Fibroblast of gingiva (primary cell): ENCODE results near the gene GNAT2.

ENCODE experiments used
- DNase-seq: peaks from one replicate; pipeline ENCODE4 v3.0.0-alpha.2; 2011; ENCODE audit warnings: low read depth

GNAT2 gene

GRCh38 chr1:109627692-109628399 is 8.4 kb upstream of the GNAT2 start:
- no peak for DNase-seq

- no peak for DNase-seq
These were observed 7.4 kb upstream of the GNAT2 start for GRCh38 chr1:109626682-109627408.

DNA sequence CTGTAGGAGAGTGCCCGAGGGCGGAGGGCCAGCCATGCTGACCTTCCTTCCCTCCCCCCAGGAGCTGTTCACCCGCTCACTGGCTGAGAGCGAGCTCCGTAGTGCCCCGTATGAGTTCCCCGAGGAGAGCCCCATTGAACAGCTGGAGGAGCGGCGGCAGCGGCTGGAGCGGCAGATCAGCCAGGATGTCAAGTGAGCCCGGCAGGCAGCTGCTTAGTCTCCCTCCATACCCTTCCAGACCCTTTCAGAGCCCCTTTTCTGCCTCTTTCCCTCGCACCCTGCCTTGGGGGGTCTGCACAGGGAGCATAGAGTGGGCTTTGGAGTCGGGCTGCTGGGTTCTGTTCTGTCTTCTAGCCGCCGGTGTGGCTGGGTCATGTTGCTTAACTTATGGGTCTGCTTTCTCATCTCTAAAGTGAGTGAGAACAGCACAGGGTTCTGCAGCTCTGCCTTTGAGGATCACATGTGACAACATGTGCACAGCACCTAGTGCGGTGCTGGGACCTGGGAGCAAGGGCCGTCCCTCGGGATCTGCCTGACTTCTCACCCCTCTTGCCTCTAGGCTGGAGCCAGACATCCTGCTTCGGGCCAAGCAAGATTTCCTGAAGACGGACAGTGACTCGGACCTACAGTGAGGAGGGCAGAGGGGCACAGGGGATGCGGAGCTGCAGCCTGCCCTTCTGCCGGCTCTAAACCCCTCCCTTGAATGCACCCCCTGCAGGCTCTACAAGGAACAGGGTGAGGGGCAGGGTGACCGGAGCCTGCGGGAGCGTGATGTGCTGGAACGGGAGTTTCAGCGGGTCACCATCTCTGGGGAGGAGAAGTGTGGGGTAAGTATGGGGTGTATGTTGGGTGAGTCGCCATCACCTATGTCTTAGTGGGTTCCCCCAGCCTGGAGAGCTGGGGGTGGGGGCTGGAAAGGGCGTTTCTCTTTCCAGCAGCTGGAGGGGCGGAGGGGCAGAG is 6.5 kb upstream of the GNAT2 start:
- DNase-seq, result no peak

DNA sequence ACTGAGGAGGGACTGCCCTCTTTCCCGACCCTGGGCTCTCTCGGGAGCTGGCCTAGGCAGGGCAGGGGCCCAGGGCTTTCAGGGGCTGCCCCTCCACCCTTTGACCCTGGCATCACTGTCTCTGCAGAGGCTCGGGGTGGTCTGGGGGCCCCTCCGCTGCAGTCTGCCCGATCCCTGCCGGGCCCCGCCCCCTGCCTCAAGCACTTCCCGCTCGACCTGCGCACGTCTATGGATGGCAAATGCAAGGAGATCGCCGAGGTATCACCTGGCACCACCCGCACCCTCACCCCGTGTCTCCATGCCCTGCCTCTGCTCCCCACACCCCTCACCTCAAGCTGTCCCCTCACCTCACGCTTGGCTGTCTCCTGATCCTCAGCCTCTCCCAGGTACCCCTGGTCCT is 5.8 kb upstream of the GNAT2 start:
- no peak for DNase-seq

DNA sequence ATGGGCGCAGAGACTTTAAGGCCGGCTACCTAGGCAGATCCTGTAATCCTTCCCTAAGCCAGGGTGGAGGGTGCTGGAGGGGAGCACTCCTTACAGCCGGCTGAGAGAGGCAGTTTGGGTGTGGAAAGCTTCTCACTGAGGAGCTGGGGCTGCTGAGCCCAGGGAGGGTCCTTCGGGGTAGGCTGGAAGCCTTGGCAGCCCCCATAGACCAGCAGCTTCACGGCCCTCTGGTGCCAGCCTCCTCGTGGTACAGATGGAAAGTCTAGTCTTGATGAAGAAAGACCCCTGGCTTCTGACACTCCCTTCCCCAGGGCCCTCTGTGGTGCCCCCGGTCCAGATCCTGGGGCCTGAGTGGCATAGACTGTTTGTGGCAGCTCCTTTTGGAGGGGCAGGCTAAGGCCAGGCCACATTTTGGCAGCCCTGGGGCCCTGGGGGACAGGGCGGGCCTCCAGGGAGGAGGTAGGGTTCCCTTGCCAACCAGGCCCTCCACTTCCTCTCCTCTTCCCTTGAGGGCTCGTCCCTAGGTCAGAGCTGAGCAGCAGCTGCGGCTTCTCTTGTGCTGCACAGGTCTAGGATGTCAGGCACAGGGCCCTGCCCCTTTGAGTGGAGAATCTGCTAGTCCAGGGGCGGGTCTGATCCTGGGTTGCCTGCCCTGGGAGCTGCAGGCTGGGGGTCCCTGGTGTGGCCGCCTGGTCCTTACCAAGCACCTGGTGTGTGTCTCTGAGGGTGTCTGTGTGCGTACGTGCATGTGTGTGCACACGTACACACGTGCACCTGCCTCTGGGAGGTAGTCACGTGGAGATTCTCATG is 5.0 kb upstream of the GNAT2 start:
- DNase-seq, result no peak

DNA sequence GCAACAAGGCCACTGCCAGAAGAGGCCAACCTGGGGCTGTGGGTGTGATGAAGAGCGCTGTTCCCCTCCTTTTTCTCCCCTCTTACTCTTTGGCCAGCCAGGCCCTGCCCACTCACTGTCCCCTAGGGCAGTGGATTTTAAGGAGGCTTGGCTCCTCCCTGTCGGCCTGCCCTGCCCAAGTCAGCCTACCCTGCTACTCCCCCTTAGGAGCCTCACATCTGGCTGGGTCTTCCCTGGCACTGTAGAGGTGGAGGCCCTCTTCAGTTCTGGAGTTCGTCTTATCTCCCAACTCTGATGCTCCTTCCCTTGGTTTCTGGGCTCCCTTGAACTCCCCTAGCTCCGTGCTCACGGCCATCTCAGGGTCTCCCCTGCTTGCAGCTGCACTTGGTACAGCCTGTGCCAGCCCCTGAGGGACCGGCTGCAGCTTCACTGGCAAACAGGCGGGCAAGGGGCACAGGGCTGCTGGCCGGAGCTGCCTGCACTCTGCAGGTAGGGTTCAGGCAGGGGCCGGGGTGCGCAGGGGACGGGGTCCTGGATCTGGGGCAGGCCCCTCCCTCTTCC is 4.3 kb upstream of the GNAT2 start:
- peak; percentile 47 for DNase-seq

- no peak for DNase-seq
These were observed 3.5 kb upstream of the GNAT2 start for GRCh38 chr1:109622895-109623294.

DNA sequence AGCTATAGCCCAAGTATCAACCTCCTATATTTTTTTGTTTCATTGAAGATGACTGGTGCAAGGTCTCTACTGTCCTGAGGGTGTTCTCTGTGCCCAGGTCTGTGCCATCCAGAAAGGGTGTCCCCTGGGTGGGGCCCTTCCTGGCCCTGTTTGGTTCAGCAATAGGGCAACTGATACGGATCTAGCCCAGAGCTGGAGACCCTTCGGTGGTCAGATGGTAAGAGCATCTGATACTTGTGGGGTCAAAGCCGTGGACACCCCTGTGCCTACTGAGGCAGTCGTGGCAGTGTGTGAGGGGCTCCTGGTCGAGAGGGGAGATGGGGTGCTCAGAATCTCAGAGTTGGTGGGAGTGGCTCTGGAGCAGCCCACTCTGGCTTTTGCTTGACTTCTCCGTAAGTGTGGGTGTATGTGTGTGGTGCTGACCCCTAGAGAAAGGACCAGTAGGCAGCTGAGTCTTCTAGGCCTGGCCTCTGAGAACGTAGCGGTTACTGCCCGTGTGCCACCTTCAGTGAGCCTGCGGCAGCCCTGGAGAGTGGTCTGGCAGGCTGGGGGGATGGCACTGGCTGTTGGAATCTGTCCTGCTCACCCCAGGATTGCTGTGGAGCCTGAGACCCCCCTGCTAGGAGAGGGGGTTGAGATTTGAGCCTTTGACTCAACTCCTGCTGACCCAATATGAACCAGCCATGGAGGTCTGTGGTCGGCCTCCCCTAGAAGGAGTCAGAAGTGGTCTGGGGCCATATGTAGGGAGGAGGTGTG is 2.9 kb upstream of the GNAT2 start:
- DNase-seq, result no peak

GRCh38 chr1:109621379-109622136 is 2.1 kb upstream of the GNAT2 start:
- no peak for DNase-seq

GRCh38 chr1:109620841-109621286 is 1.4 kb upstream of the GNAT2 start:
- DNase-seq, result peak; percentile 93

- peak; percentile 53 for DNase-seq
These were observed 980 bp upstream of the GNAT2 start for GRCh38 chr1:109620401-109620791.

DNA sequence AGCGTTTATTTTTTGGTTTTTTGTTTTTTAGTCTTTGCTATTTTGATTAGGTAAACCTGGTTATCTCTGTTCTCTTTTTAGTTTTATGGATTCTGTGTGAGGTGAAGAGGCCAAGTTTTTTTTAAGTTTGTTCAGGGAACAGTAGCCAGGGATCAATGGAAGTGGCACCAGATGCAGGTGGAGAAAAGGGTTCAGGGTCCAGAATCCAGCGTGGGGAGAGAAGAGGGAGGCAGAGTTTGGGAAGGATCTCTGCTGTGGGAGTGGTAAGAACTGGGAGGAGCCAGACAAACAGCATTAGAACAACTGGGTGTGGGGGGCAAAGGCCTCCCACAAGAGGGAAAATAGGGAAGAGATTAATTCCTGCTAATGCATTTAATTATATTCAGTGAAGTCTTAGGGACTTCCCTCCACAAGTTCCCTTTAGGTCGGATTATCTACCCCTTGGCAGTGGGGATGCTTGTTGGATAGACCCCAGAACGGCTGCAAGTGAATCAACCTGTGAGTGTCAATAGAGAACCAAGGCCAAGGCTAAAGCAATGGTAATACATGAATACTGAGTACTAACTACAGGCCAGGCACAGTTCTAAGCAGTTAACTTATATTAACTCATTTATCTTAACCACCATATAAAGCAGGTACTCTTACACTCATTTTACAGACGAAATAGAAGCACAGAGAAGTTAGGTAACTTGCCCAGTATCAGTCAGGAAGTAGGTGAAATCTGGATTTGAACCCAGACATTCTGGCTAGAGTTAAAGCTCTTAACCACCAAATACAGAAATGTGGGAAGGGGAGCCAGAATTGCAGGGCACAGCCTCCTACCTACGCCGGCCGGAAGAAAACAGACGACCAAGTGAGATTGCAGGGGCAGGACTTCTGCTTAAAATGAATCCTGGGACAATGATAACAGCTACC is 498 bp downstream of the GNAT2 start:
- no peak for DNase-seq

DNA sequence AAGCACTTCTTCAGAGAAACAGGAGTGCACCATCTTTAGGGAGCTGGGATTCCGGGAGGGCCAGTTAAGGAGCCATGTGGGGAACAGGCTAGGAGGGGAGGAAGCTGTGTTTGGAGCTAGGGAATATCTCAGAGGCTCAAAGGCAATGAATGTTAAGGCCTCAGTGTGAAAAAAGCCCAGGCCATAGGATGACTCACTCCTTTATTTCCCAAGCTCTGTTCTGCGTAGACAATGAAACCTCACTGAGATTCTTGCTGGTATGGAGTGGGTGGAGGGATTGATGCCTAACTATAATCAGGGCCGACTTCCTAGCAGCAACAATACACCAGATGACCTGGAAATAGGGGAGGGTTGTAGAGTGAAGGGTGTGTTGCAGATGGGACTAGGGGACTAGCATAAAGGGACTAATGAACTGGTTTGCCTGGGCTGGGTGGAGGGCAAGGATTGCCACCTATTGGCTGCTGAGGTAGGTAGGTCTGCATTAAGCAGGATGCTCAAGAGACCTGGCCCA is 2.1 kb downstream of the GNAT2 start:
- DNase-seq, result peak; percentile 76

- DNase-seq, result no peak
These were observed 3.0 kb downstream of the GNAT2 start for GRCh38 chr1:109616391-109616790.

- DNase-seq, result no peak
These were observed 3.5 kb downstream of the GNAT2 start for GRCh38 chr1:109615879-109616278.

DNA sequence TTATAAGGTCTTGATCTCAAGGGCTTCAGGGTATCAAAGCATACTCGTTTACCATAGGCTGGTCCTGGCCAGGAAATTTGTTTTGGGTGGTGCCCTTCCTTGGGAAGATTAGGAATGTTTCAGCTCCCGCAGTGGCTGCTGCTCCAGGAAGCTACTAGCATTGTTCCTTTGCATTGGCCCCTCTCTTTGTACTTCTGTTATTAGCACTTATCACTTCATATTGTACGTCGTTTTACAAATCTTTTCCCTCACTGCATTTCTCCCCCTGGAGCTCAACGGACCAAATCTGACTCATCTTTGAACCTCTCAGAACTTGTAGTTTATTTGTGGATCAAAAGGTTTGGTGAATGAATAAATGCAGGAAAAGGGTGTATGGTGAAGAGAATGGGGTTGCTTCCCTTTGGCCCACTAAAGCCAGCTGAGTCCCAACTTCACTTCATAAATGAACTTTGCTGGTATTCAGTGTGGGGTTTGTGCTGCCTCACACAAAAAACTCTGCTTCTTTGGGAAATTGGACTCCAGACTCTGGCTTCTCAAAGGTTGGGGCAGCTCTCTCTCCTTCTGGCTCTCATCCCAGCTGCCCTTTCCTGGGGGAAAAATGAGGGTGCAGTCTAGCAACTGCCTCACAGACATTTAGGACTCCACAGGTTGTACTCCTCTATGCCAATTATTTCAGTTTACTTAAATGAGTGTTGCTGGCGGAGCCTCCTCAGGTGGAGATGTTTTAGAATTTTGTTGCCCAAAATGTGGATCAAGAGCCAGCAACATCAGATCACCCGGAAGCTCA is 5.9 kb downstream of the GNAT2 start:
- DNase-seq, result no peak

DNA sequence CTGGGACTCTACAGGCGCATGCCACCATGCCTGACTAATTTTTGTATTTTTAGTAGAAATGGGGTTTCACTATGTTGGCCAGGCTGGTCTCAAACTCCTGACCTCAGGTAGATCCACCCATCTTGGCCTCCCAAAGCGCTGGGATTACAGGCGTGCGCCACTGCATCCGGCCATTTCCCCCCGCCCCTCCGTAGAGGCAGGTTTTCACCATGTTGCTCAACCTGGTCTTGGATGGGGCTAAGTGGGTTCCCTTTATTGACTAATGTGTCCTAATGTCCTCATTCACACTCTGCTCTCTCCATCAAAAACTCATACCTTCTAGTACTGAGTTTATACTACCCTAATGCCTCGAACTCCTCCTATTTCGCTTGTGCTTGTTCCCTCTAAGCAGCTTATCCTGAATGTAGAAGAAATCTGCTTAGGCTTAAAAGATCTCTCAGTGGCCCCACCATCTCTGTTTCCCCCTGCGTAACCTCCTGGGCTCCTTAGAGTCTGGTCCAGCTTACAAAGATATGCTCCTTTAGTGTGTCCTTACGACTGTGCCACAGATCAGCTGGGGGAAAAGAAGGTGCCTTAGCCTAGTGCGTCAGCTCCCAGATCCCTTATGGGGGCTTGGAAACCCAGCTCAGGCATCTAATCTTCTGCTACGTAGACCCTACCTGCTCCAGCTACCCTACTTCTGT is 8.0 kb downstream of the GNAT2 start:
- no peak for DNase-seq
